GM23338 (cell line): Measurements from ENCODE around the gene PAIP2. TPM values are rescaled to one million over a fixed set of nuclear protein-coding genes. Genes with fewer than 3 reads are reported as not detected.

Experiments used
- ATAC-seq: fragments of 200-7000 bp; cut with Tn5 transposase; 3 replicates; pipeline ENCODE4 v1.9.1; 2020
- DNase-seq: peaks from one replicate; pipeline ENCODE4 v3.0.0-alpha.2; 2015; ENCODE audit warnings: low spot score
- H2AFZ ChIP-seq: fragments of 200-600 bp; sonication (generic); 2 replicates; pipeline ENCODE4 v1.8.0; 2016; ENCODE audit warnings: antibody characterized with exemption, mild to moderate bottlenecking, moderate library complexity
- H3F3A ChIP-seq: fragments of 200-600 bp; sonication (generic); replicated peaks from 2 replicates; pipeline ENCODE4 v1.8.0; 2017; ENCODE audit warnings: antibody characterized with exemption, mixed run types, low read depth
- H3K27ac ChIP-seq: fragments of 200-600 bp; sonication (generic); 2 replicates; pipeline ENCODE4 v1.6.1; 2016; ENCODE audit warnings: low read depth
- H3K27me3 ChIP-seq: fragments of 200-600 bp; sonication (generic); 2 replicates; pipeline ENCODE4 v1.8.0; 2016; ENCODE audit warnings: mild to moderate bottlenecking, mixed run types, moderate library complexity; ENCODE audit not compliant: insufficient read depth
- H3K36me3 ChIP-seq: fragments of 200-600 bp; sonication (generic); 2 replicates; pipeline ENCODE4 v1.8.0; 2016; ENCODE audit warnings: mild to moderate bottlenecking; ENCODE audit not compliant: insufficient read depth
- H3K4me1 ChIP-seq: fragments of 200-600 bp; sonication (generic); 2 replicates; pipeline ENCODE4 v1.8.0; 2016; ENCODE audit warnings: mild to moderate bottlenecking, moderate library complexity; ENCODE audit not compliant: insufficient read depth
- H3K4me2 ChIP-seq: fragments of 200-600 bp; sonication (generic); 2 replicates; pipeline ENCODE4 v1.7.1; 2017; ENCODE audit warnings: mixed run types
- H3K4me3 ChIP-seq: fragments of 200-600 bp; sonication (generic); 2 replicates; pipeline ENCODE4 v1.6.1; 2016; ENCODE audit warnings: mixed run types
- H3K79me2 ChIP-seq: fragments of 200-600 bp; sonication (generic); replicated peaks from 2 replicates; pipeline ENCODE4 v1.8.0; 2017; ENCODE audit warnings: mild to moderate bottlenecking; ENCODE audit not compliant: insufficient read depth
- H3K9me2 ChIP-seq: fragments of 200-600 bp; sonication (generic); 2 replicates; pipeline ENCODE4 v1.8.0; 2017; ENCODE audit not compliant: insufficient read depth
- H4K20me1 ChIP-seq: fragments of 200-600 bp; sonication (generic); replicated peaks from 2 replicates; pipeline ENCODE4 v1.8.0; 2017; ENCODE audit warnings: mild to moderate bottlenecking; ENCODE audit not compliant: insufficient read depth
- H3K27ac Mint-ChIP-seq: 2 replicates; pipeline ENCODE4 v1.8.0; 2020; ENCODE audit warnings: inconsistent platforms, mild to moderate bottlenecking, moderate library complexity, mixed read lengths
- H3K27me3 Mint-ChIP-seq: 3 replicates; pipeline ENCODE4 v1.8.0; 2022; ENCODE audit warnings: low read depth, mild to moderate bottlenecking, moderate library complexity, mixed read lengths, inconsistent platforms; ENCODE audit not compliant: insufficient read depth, poor library complexity
- H3K36me3 Mint-ChIP-seq: 3 replicates; pipeline ENCODE4 v1.8.0; 2021; ENCODE audit warnings: low read depth, mild to moderate bottlenecking, inconsistent platforms, moderate library complexity, mixed read lengths
- H3K4me1 Mint-ChIP-seq: 3 replicates; pipeline ENCODE4 v1.8.0; 2020; ENCODE audit warnings: mild to moderate bottlenecking, inconsistent platforms, mixed read lengths
- H3K4me3 Mint-ChIP-seq: 3 replicates; pipeline ENCODE4 v1.8.0; 2021; ENCODE audit warnings: moderate library complexity, mild to moderate bottlenecking, inconsistent platforms, mixed read lengths
- H3K9me3 Mint-ChIP-seq: 3 replicates; pipeline ENCODE4 v1.8.0; 2020; ENCODE audit warnings: moderate library complexity, mild to moderate bottlenecking, inconsistent platforms, mixed read lengths
- EZH2phosphoT487 ChIP-seq: fragments of 200-600 bp; sonication (generic); IDR thresholded peaks from one replicate; pipeline ENCODE4 v1.8.1; 2018; ENCODE audit warnings: antibody characterized with exemption; ENCODE audit not compliant: unreplicated experiment
- NANOG ChIP-seq: IDR thresholded peaks from 2 replicates; pipeline ENCODE4 v1.6.1; 2016; ENCODE audit warnings: antibody characterized with exemption, borderline replicate concordance
- STAT1 ChIP-seq: IDR thresholded peaks from one replicate; pipeline ENCODE4 v1.6.1; 2016; ENCODE audit warnings: antibody characterized with exemption; ENCODE audit not compliant: unreplicated experiment
- ZNF462 ChIP-seq: fragments of 250-450 bp; sonication (Bioruptor Pico); IDR thresholded peaks from 2 replicates; pipeline ENCODE4 v1.5.0; 2020; ENCODE audit warnings: mild to moderate bottlenecking, moderate library complexity
- polyA plus RNA-seq: library from polyadenylated mRNA; unstranded; fragments of >200 nt; fragmentation: Nextera tagmentation; extraction: Ambion mirVana; gene quantifications from 2 replicates; pipeline ENCODE4 v1.2.1, GENCODE V29; 2016
- total RNA-seq: library from RNA; depleted of rRNA; stranded (reverse); fragments of >200 nt; shearing (Covaris generic); gene quantifications from 2 replicates; pipeline ENCODE4 v1.2.3, GENCODE V29; 2014

The PAIP2 gene
- total and polyA plus RNA-seq, 2 experiments from 2014 or later: 132 to 277 TPM

GRCh38 chr5:139410121-139410992, 68.7 kb downstream of the PAIP2 start (continued):
- TF ChIP-seq EZH2phosphoT487 (no peak), STAT1 (no peak), NANOG (no peak)

GRCh38 chr5:139410993-139411828, 69.6 kb downstream of the PAIP2 start:
- H3K79me2 ChIP-seq: no peaks in the 10 kb centered on the region
- H3K36me3 Mint-ChIP-seq: no peaks in the 10 kb centered on the region; the same call in 2 of the 3 replicates
- no peaks in the 10 kb centered on the region for H3K27me3 ChIP-seq
- no peaks in the 10 kb centered on the region; the same call in 1 of the 2 replicates for H3F3A ChIP-seq
- H3K4me2 ChIP-seq: no peak overlapping the region
- DNase-seq: no peak
- H3K4me3 Mint-ChIP-seq: no peak overlapping the region
- no peaks in the 10 kb centered on the region for H3K36me3 ChIP-seq
- H4K20me1 ChIP-seq: no peaks in the 10 kb centered on the region
- no peaks in the 10 kb centered on the region for H3K9me2 ChIP-seq
- TF ChIP-seq ZNF462 (CRISPR knock-in tag): no peak
- H3K9me3 Mint-ChIP-seq: no peaks in the 10 kb centered on the region
- no peaks in the 10 kb centered on the region for H3K4me1 ChIP-seq
- ATAC-seq: no peak
- peaks cover 1% of the 10 kb centered on the region for H3K27me3 Mint-ChIP-seq
- no peak overlapping the region for H3K27ac Mint-ChIP-seq
- no peaks in the 10 kb centered on the region for H3K4me1 Mint-ChIP-seq
- no peak overlapping the region for H3K27ac ChIP-seq
- no peak overlapping the region for H2AFZ ChIP-seq
- no peak overlapping the region for H3K4me3 ChIP-seq
